Smooth muscle cell (in vitro differentiated cells): ENCODE data around the gene BICD1. TPM values are rescaled to one million over a fixed set of nuclear protein-coding genes. Genes with fewer than 3 reads are reported as not detected.

Experiments
- DNase-seq: peaks from one replicate; lab custom pipeline; 2025; ENCODE audit not compliant: unreplicated experiment; lab: John Stamatoyannopoulos, UW
- H2AFZ ChIP-seq: fragments of 200-600 bp; sonication (generic); 2 replicates; pipeline ENCODE4 v1.6.0; 2016; ENCODE audit warnings: antibody characterized with exemption, low read depth, mild to moderate bottlenecking
- H3F3A ChIP-seq: fragments of 200-600 bp; sonication (generic); 2 replicates; pipeline ENCODE4 v1.6.0; 2017; ENCODE audit warnings: antibody characterized with exemption, low read depth
- H3K27ac ChIP-seq: fragments of 200-600 bp; sonication (generic); 2 replicates; pipeline ENCODE4 v1.5.1; 2016; ENCODE audit warnings: low read depth, mild to moderate bottlenecking
- H3K27me3 ChIP-seq: fragments of 200-600 bp; sonication (generic); 2 replicates; pipeline ENCODE4 v1.6.1; 2016; ENCODE audit warnings: low read depth, mild to moderate bottlenecking
- H3K36me3 ChIP-seq: fragments of 200-600 bp; sonication (generic); 2 replicates; pipeline ENCODE4 v1.5.1; 2016; ENCODE audit warnings: low read depth
- H3K4me1 ChIP-seq: fragments of 200-600 bp; sonication (generic); 2 replicates; pipeline ENCODE4 v1.5.1; 2016; ENCODE audit warnings: low read depth
- H3K4me2 ChIP-seq: fragments of 200-600 bp; sonication (generic); 2 replicates; pipeline ENCODE4 v1.6.0; 2016; ENCODE audit warnings: mild to moderate bottlenecking
- H3K4me3 ChIP-seq: fragments of 200-600 bp; sonication (generic); 2 replicates; pipeline ENCODE4 v1.5.1; 2016; ENCODE audit warnings: mild to moderate bottlenecking
- H3K79me2 ChIP-seq: fragments of 200-600 bp; sonication (generic); 2 replicates; pipeline ENCODE4 v1.6.0; 2016; ENCODE audit warnings: low read depth, mild to moderate bottlenecking
- H3K9ac ChIP-seq: fragments of 200-600 bp; sonication (generic); 2 replicates; pipeline ENCODE4 v1.6.0; 2016; ENCODE audit warnings: low read depth
- H3K9me3 ChIP-seq: fragments of 200-600 bp; sonication (generic); replicated peaks from 2 replicates; pipeline ENCODE4 v1.5.1; 2016; ENCODE audit warnings: low read depth
- H4K20me1 ChIP-seq: fragments of 200-600 bp; sonication (generic); 2 replicates; pipeline ENCODE4 v1.6.0; 2016; ENCODE audit warnings: low read depth
- WGBS: methylation state at CpG from one replicate; pipeline ENCODE4 v1.1.7; 2016; ENCODE audit warnings: low lambda C conversion rate; 5-methylcytosine and 5-hydroxymethylcytosine counted together
- polyA plus RNA-seq: library from polyadenylated mRNA; unstranded; fragments of >200 nt; fragmentation: Nextera tagmentation; extraction: Ambion mirVana; gene quantifications from 2 replicates; pipeline ENCODE4 v1.2.1, GENCODE V29; 2016
- total RNA-seq: library from RNA; depleted of rRNA; stranded (reverse); fragments of >200 nt; gene quantifications from 2 replicates; pipeline ENCODE4 v1.2.3, GENCODE V29; 2014
- TF ChIP-seq, protein P1 (sequence below): fragments of 200-600 bp; sonication (generic); IDR thresholded peaks from 2 replicates; pipeline ENCODE4 v1.5.1; 2017; ENCODE audit warnings: borderline replicate concordance, mild to moderate bottlenecking, antibody characterized with exemption; ENCODE audit not compliant: insufficient read depth, poor library complexity, severe bottlenecking

Gene BICD1
- total and polyA plus RNA-seq, 2 experiments from 2014 or later, result 6.5 to 11.5 TPM

GRCh38 chr12:32305163-32305562 lies 198.5 kb downstream of the BICD1 start:
- 93% methylated on average over 1 of the region's 1 CpG for WGBS
- no peak for DNase-seq

DNA sequence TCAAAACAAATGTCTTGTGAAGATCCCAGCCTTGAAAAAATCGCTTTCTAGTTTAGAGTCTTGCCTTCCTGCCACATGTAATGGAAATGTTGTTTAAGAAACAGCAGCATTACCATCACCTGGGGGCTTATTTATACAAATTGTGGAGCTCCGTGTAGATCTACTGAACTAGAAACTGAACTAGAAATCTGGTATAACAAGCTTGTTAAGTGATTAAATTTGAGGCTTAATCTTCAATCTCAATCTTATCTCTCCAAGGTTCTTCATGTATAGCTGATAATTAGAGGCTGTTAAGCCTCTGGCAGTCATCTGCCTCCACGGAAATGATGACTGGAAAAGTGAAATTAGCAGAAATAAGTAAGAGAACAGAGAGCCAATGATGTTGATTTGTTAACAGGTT lies 200.7 kb downstream of the BICD1 start:
- no peak for DNase-seq
- Histone ChIP-seq H3K9ac (no peak overlapping the region), H3K4me1 (peaks cover 6% of the 10 kb centered on the region), H3K27ac (no peak overlapping the region), H3K9me3 (no peaks in the 10 kb centered on the region), H3K4me3 (no peak overlapping the region), H3K4me2 (no peak overlapping the region), H2AFZ (no peak overlapping the region), H4K20me1 (no peaks in the 10 kb centered on the region), H3K79me2 (no peaks in the 10 kb centered on the region), H3K27me3 (no peaks in the 10 kb centered on the region), H3F3A (no peaks in the 10 kb centered on the region), H3K36me3 (no peaks in the 10 kb centered on the region)
- TF ChIP-seq, protein P1, sequence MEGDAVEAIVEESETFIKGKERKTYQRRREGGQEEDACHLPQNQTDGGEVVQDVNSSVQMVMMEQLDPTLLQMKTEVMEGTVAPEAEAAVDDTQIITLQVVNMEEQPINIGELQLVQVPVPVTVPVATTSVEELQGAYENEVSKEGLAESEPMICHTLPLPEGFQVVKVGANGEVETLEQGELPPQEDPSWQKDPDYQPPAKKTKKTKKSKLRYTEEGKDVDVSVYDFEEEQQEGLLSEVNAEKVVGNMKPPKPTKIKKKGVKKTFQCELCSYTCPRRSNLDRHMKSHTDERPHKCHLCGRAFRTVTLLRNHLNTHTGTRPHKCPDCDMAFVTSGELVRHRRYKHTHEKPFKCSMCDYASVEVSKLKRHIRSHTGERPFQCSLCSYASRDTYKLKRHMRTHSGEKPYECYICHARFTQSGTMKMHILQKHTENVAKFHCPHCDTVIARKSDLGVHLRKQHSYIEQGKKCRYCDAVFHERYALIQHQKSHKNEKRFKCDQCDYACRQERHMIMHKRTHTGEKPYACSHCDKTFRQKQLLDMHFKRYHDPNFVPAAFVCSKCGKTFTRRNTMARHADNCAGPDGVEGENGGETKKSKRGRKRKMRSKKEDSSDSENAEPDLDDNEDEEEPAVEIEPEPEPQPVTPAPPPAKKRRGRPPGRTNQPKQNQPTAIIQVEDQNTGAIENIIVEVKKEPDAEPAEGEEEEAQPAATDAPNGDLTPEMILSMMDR, result no peak
- 34% methylated on average over 3 of the region's 3 CpGs for WGBS

More at GRCh38 chr12:32305163-32305562, 198.5 kb downstream of the BICD1 start:
- Histone ChIP-seq H3K4me2 (no peak overlapping the region), H3K79me2 (no peaks in the 10 kb centered on the region), H3K9ac (no peak overlapping the region), H3K27ac (no peak overlapping the region), H3K9me3 (no peaks in the 10 kb centered on the region), H3F3A (no peaks in the 10 kb centered on the region), H3K4me3 (no peak overlapping the region), H4K20me1 (no peaks in the 10 kb centered on the region), H3K36me3 (no peaks in the 10 kb centered on the region), H2AFZ (no peak overlapping the region), H3K27me3 (no peaks in the 10 kb centered on the region), H3K4me1 (peaks cover 6% of the 10 kb centered on the region)
- TF ChIP-seq, protein P1, result no peak

GRCh38 chr12:32309811-32310736 lies 203.4 kb downstream of the BICD1 start:
- Histone ChIP-seq H3K27me3 (no peaks in the 10 kb centered on the region), H3K9ac (no peak overlapping the region), H3K9me3 (no peaks in the 10 kb centered on the region), H3K79me2 (no peaks in the 10 kb centered on the region), H3K4me2 (no peak overlapping the region), H2AFZ (no peak overlapping the region), H3K4me3 (no peak overlapping the region), H3K27ac (no peak overlapping the region), H3K4me1 (peaks cover 6% of the 10 kb centered on the region), H3F3A (no peaks in the 10 kb centered on the region), H3K36me3 (no peaks in the 10 kb centered on the region), H4K20me1 (no peaks in the 10 kb centered on the region)
- WGBS, result 77% methylated on average over 10 of the region's 10 CpGs
- no peak for DNase-seq
- TF ChIP-seq, protein P1, result no peak
